HepG2 (cell line): Measurements from ENCODE around the gene ZNF433. TPM values are rescaled to one million over a fixed set of nuclear protein-coding genes. Genes with fewer than 3 reads are reported as not detected.

ENCODE experiments used
- BHLHE40 ChIP-seq: IDR thresholded peaks from 2 replicates; pipeline ENCODE4 v1.6.1; 2011; ENCODE audit warnings: low read length, improper control_type of control experiment
- CBX1 ChIP-seq: IDR thresholded peaks from one replicate; pipeline ENCODE4 v1.6.1; 2016; ENCODE audit warnings: antibody characterized with exemption, low read depth
- FIP1L1 ChIP-seq: fragments of 200-400 bp; formaldehyde crosslinking; IDR thresholded peaks from 2 replicates; pipeline ENCODE4 v1.6.1; 2018; ENCODE audit warnings: low read depth, mild to moderate bottlenecking, low read length, moderate library complexity, borderline replicate concordance; ENCODE audit not compliant: insufficient read depth
- HES4 ChIP-seq: sonication (generic); formaldehyde crosslinking; IDR thresholded peaks from 2 replicates; pipeline ENCODE4 v1.9.0; 2021; ENCODE audit warnings: mild to moderate bottlenecking, missing genetic modification reagents, borderline replicate concordance
- HNRNPL ChIP-seq: fragments of 200-400 bp; formaldehyde crosslinking; IDR thresholded peaks from 2 replicates; pipeline ENCODE4 v1.6.1; 2017; ENCODE audit warnings: mild to moderate bottlenecking, low read depth, low read length
- HOXA5 ChIP-seq: sonication (generic); formaldehyde crosslinking; IDR thresholded peaks from 2 replicates; pipeline ENCODE4 v1.4.0; 2020; ENCODE audit warnings: missing genetic modification reagents
- KDM6A ChIP-seq: IDR thresholded peaks from 2 replicates; pipeline ENCODE4 v1.6.1; 2016; ENCODE audit warnings: low read depth
- KLF16 ChIP-seq, 2 experiments: sonication (generic) in 1 of 2; formaldehyde crosslinking in 1 of 2; IDR thresholded peaks; 2 replicates each; pipeline versions ENCODE4 v1.6.1 to v1.8.0; 2016 to 2023; ENCODE audit warnings: missing genetic modification reagents in 2 of 2, missing compliant biosample characterization in 1 of 2
- MED8 ChIP-seq: sonication (generic); formaldehyde crosslinking; IDR thresholded peaks from 2 replicates; pipeline ENCODE4 v1.8.1; 2023; ENCODE audit warnings: mild to moderate bottlenecking, missing genetic modification reagents; ENCODE audit not compliant: insufficient replicate concordance
- MEF2D ChIP-seq: sonication (generic); formaldehyde crosslinking; IDR thresholded peaks from 2 replicates; pipeline ENCODE4 v1.5.1; 2020; ENCODE audit warnings: mild to moderate bottlenecking, missing genetic modification reagents
- NAIF1 ChIP-seq: sonication (generic); formaldehyde crosslinking; IDR thresholded peaks from 2 replicates; pipeline ENCODE4 v1.5.0; 2020; ENCODE audit warnings: mild to moderate bottlenecking, missing genetic modification reagents, borderline replicate concordance
- POLR2A ChIP-seq, 2 experiments: IDR thresholded peaks; 2 replicates each; pipeline ENCODE4 v1.6.1; 2011; ENCODE audit warnings: low read depth in 2 of 2, low read length in 2 of 2, mild to moderate bottlenecking in 1 of 2, moderate library complexity in 1 of 2; ENCODE audit not compliant: insufficient read depth in 1 of 2
- SAFB2 ChIP-seq: sonication (generic); formaldehyde crosslinking; IDR thresholded peaks from 2 replicates; pipeline ENCODE4 v1.5.1; 2020; ENCODE audit warnings: missing genetic modification reagents, low read depth, mild to moderate bottlenecking, borderline replicate concordance
- SATB2 ChIP-seq: sonication (generic); formaldehyde crosslinking; IDR thresholded peaks from 2 replicates; pipeline ENCODE4 v1.5.0; 2020; ENCODE audit warnings: missing genetic modification reagents
- STAT5B ChIP-seq: sonication (generic); formaldehyde crosslinking; IDR thresholded peaks from 2 replicates; pipeline ENCODE4 v1.4.0; 2020; ENCODE audit warnings: missing genetic modification reagents
- TAF15 ChIP-seq: fragments of 200-400 bp; formaldehyde crosslinking; IDR thresholded peaks from one replicate; pipeline ENCODE4 v1.6.1; 2018; ENCODE audit warnings: mild to moderate bottlenecking, low read depth, low read length; ENCODE audit not compliant: poor library complexity, severe bottlenecking
- TOPORS ChIP-seq: sonication (generic); formaldehyde crosslinking; IDR thresholded peaks from 2 replicates; pipeline ENCODE4 v1.8.0; 2023; ENCODE audit warnings: mild to moderate bottlenecking, missing genetic modification reagents
- YEATS4 ChIP-seq: sonication (generic); formaldehyde crosslinking; IDR thresholded peaks from 2 replicates; pipeline ENCODE4 v1.4.0; 2020; ENCODE audit warnings: missing genetic modification reagents, borderline replicate concordance
- ZNF207 ChIP-seq: fragments of 450-650 bp; IDR thresholded peaks from 2 replicates; pipeline ENCODE4 v1.6.1; 2016; ENCODE audit warnings: antibody characterized with exemption, borderline replicate concordance
- ZNF766 ChIP-seq: sonication (generic); formaldehyde crosslinking; IDR thresholded peaks from 2 replicates; pipeline ENCODE4 v1.5.0; 2020; ENCODE audit warnings: missing genetic modification reagents, borderline replicate concordance
- polyA plus RNA-seq, 8 experiments: library from polyadenylated mRNA; depleted of rRNA in 3 of 8; stranded (reverse) in 7 of 8; unstranded in 1 of 8; fragments of >200 nt; fragmentation: Illumina TruSeq in 4 of 8; extraction: Trizol in 4 of 8; gene quantifications; 2 replicates each; pipeline versions ENCODE4 v1.2.1 to v1.2.3, GENCODE V29; 2011 to 2016; ENCODE audit warnings: low read depth in 4 of 8, missing spikeins in 1 of 8, mixed read lengths in 1 of 8; ENCODE audit not compliant: insufficient read depth in 1 of 8
- total RNA-seq, 5 experiments: library from RNA; depleted of rRNA; stranded (reverse); fragments of >200 nt; fragmentation: Illumina TruSeq; extraction: Trizol; gene quantifications; 2 replicates each; pipeline ENCODE4 v1.2.3, GENCODE V29; 2016; ENCODE audit warnings: low read depth in 1 of 5
- TF ChIP-seq, protein P1 (sequence below): IDR thresholded peaks from 2 replicates; pipeline ENCODE4 v1.6.1; 2016; ENCODE audit warnings: low read depth
- TF ChIP-seq, protein P2 (sequence below): sonication (generic); formaldehyde crosslinking; IDR thresholded peaks from 2 replicates; pipeline ENCODE4 v1.5.1; 2020; ENCODE audit warnings: missing genetic modification reagents, mild to moderate bottlenecking, borderline replicate concordance
- TF ChIP-seq, protein P3 (sequence below): sonication (generic); formaldehyde crosslinking; IDR thresholded peaks from 2 replicates; pipeline ENCODE4 v1.8.0; 2022; ENCODE audit warnings: low read depth, missing genetic modification reagents
- TF ChIP-seq, protein P4 (sequence below): IDR thresholded peaks from 2 replicates; pipeline ENCODE4 v1.6.1; 2016; ENCODE audit warnings: low read depth, control low read depth
- TF ChIP-seq, protein P5 (sequence below): sonication (generic); formaldehyde crosslinking; IDR thresholded peaks from 2 replicates; pipeline ENCODE4 v1.5.0; 2020; ENCODE audit warnings: mild to moderate bottlenecking, low read depth, missing genetic modification reagents, borderline replicate concordance

The ZNF433 gene
- total and polyA plus RNA-seq, 2 of the 13 experiments (the other 11 are each of a cell fraction or from before 2014, with no cell fraction given): 1.8 to 4.9 TPM

DNA sequence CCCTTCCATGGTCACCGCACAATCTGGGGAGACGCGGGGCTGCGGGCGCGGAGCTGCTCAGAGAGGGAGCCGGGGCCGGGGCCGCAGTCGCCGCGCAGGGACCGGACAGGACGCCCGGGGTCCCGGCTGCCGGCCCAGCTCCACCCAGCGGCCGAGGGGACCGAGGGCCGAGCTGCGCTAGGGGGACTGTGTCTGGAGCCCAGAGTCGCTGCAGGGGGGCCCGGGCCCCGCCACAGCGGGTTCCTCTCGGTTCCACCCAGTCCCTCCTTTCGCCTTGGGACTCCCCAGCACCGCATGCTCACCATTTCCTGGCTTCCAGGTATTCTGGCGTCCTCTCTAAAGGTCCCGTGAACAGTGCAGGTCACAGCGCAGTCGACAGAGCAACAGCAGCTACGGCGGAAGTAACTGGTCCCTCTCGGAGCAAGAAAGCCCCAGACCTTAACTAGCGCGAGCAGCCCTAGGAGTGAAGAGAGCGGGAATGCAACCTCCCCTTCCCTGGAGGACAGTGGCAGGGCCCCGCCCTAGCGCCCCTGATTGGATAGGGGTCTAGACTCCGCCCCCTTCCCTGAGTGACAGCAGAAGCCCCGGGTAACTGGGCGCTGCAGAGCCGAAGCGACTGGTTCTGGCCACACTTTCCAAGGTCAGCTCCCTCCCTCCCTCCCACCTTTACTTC lies 17.2 kb upstream of the ZNF433 start, which contains the start of gene ZNF878 (continued):
- TF ChIP-seq STAT5B (CRISPR knock-in tag) (0 out of 2 replicates have a peak, but pooled peaks have one; percentile 14), FIP1L1 (no peak), YEATS4 (CRISPR knock-in tag) (peak; percentile 66; the same call in 1 of the 2 replicates), ZNF766 (CRISPR knock-in tag) (peak; percentile 84; the same call in 1 of the 2 replicates), HES4 (peak; percentile 84), HOXA5 (peak; percentile 88; the same call in 1 of the 2 replicates), ZNF207 (no peak), SAFB2 (CRISPR knock-in tag) (no peak; the same call in 1 of the 2 replicates), MEF2D (CRISPR knock-in tag) (peak; percentile 78; the same call in 1 of the 2 replicates), TOPORS (CRISPR knock-in tag) (no peak), NAIF1 (peak; percentile 91), TAF15 (no peak), KDM6A (CRISPR knock-in tag) (no peak), KLF16 (CRISPR knock-in tag; IDR thresholded peaks at IDR 0.05) (peak in 1 of 2 experiments; percentile 92; a peak in 2 of 4 replicates), CBX1 (peak; percentile 65), POLR2A (IDR thresholded peaks at IDR 0.05; ENCODE audit: insufficient read depth in 1 of 2, low read depth in 2 of 2, low read length in 2 of 2) (peak; percentile 100), SATB2 (CRISPR knock-in tag) (no peak), MED8 (CRISPR knock-in tag) (peak; percentile 81), HNRNPL (no peak), BHLHE40 (no peak)
- TF ChIP-seq, protein P1, sequence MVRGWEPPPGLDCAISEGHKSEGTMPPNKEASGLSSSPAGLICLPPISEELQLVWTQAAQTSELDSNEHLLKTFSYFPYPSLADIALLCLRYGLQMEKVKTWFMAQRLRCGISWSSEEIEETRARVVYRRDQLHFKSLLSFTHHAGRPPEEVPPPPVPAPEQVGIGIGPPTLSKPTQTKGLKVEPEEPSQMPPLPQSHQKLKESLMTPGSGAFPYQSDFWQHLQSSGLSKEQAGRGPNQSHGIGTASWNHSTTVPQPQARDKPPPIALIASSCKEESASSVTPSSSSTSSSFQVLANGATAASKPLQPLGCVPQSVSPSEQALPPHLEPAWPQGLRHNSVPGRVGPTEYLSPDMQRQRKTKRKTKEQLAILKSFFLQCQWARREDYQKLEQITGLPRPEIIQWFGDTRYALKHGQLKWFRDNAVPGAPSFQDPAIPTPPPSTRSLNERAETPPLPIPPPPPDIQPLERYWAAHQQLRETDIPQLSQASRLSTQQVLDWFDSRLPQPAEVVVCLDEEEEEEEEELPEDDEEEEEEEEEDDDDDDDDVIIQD (CRISPR knock-in tag): no peak; the same call in 1 of the 2 replicates
- TF ChIP-seq, protein P2, sequence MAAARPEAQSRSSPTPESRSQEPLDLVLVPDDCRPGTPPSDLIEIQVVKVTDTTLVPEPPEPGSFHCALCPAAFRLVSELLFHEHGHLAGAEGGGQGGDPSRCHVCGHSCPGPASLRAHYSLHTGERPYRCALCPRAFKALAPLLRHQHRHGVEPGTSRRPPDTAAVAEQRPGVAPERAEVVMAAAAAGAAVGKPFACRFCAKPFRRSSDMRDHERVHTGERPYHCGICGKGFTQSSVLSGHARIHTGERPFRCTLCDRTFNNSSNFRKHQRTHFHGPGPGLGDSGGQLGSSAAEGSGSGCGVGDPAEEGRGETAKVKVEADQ (CRISPR knock-in tag): no peak
- TF ChIP-seq, protein P3, sequence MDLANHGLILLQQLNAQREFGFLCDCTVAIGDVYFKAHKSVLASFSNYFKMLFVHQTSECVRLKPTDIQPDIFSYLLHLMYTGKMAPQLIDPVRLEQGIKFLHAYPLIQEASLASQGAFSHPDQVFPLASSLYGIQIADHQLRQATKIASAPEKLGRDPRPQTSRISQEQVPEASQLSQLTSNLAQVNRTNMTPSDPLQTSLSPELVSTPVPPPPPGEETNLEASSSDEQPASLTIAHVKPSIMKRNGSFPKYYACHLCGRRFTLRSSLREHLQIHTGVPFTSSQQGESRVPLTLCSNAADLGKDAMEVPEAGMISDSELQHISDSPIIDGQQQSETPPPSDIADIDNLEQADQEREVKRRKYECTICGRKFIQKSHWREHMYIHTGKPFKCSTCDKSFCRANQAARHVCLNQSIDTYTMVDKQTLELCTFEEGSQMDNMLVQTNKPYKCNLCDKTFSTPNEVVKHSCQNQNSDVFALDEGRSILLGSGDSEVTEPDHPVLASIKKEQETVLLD (CRISPR knock-in tag): peak; percentile 32; the same call in 1 of the 2 replicates
- TF ChIP-seq, protein P4, sequence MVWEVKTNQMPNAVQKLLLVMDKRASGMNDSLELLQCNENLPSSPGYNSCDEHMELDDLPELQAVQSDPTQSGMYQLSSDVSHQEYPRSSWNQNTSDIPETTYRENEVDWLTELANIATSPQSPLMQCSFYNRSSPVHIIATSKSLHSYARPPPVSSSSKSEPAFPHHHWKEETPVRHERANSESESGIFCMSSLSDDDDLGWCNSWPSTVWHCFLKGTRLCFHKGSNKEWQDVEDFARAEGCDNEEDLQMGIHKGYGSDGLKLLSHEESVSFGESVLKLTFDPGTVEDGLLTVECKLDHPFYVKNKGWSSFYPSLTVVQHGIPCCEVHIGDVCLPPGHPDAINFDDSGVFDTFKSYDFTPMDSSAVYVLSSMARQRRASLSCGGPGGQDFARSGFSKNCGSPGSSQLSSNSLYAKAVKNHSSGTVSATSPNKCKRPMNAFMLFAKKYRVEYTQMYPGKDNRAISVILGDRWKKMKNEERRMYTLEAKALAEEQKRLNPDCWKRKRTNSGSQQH (CRISPR knock-in tag): no peak
- TF ChIP-seq, protein P5, sequence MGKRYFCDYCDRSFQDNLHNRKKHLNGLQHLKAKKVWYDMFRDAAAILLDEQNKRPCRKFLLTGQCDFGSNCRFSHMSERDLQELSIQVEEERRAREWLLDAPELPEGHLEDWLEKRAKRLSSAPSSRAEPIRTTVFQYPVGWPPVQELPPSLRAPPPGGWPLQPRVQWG (CRISPR knock-in tag): no peak
